IPS DF 4.7 (cell line): ENCODE measurements around the gene MEX3C.

ENCODE experiments used
- DNase-seq: peaks from one replicate; pipeline ENCODE4 v3.0.0-alpha.2; 2013; ENCODE audit warnings: low spot score; ENCODE audit errors: extremely low read depth

The MEX3C gene

DNA sequence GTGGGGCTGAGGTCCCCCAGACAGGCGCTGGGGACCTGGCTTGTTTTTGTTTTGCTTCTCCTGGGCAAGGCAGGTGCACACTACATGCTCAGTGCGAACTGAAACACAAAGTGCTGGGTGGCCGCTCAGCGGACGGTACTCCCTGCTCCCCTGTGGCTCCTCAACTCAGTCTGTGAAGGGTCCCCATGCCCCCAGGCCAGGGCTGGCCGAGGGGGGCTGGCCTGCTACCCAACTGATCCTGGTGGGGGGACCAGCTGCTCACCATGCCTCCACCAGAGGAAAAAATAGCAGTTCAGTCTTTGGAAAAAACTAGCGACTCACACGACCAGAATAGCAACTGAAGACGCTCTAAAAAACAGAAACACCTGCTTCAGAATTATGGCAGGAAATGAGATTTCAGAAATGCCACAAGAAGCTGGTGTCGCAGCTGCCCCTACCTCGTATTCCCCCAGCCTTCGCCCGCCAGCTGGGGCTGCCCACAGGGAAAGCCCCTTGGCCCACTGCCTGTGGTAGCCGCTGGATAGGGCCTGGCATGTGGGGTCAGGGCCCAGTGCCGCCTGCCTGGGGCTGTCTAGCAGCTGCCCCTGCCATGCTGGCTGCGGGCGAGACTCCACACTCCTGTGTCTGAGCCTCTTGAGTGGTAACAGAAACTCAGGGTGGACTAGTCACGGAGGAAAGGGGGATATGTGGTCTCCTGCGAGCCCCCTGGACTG is 43.7 kb downstream of the MEX3C start:
- DNase-seq, result no peak

- DNase-seq, result no peak
Observed at GRCh38 chr18:51151568-51152511, 45.6 kb downstream of the MEX3C start.

- no peak for DNase-seq
Observed at GRCh38 chr18:51151185-51151567, 46.3 kb downstream of the MEX3C start.

- DNase-seq, result no peak
Observed at GRCh38 chr18:51150113-51150700, 47.3 kb downstream of the MEX3C start.

GRCh38 chr18:51149670-51150069 is 47.8 kb downstream of the MEX3C start:
- DNase-seq, result no peak

GRCh38 chr18:51146909-51147308 is 50.6 kb downstream of the MEX3C start:
- no peak for DNase-seq

DNA sequence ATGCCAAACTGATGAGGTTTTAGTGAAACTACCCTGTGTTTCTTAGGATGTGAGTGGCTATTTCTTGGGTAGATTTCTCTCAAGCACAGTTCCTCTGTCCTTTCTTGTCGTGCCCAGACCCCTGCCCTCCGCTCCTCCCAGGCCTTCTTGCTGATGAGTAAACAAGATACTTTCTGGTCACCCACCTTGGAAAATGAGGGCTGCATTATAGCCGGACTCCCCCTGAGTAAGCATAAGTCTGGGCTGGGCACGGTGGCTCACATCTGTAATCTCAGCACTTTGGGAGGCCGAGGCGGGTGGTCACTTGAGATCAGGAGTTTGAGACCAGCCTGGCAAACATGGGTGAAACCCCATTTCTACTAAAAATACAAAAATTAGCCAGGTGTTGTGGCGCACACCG is 58.5 kb downstream of the MEX3C start:
- no peak for DNase-seq

GRCh38 chr18:51137891-51138290 is 59.6 kb downstream of the MEX3C start:
- DNase-seq, result no peak

DNA sequence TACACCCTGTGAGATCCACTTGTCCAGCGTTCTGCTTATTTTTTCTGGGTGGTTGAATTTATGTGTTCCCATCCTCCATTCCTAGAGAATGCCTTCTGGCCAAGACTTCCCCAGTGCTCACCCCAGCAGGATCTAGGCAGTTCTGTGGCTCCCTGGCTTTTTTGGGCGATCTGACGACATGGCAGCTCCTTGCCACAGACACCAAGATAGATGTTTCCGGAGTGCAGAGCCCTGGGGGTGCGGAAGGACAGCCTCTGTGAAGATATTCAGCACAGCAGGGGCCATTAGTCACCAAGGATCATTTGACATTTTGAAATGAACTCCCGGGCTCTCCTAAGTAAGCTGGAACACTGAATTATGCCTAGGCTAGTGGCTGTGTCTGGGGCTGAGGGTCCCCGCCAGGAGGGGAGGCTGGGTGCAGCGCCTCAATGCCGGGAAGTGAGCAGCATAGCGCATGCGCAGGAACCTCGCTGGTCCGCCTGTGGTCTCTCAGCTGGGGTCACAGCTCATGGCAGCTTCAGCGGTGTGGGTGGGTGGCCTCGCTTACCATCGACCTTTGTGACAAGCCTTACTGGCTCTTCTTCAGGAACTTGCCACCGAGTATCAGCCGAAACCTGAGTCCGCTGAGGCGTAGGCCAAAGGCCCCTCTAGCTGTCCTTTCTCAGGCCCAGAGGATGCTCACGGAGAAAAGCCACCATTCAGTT is 60.3 kb downstream of the MEX3C start:
- DNase-seq, result no peak

GRCh38 chr18:51135795-51136194 is 61.7 kb downstream of the MEX3C start:
- DNase-seq, result peak; percentile 11

DNA sequence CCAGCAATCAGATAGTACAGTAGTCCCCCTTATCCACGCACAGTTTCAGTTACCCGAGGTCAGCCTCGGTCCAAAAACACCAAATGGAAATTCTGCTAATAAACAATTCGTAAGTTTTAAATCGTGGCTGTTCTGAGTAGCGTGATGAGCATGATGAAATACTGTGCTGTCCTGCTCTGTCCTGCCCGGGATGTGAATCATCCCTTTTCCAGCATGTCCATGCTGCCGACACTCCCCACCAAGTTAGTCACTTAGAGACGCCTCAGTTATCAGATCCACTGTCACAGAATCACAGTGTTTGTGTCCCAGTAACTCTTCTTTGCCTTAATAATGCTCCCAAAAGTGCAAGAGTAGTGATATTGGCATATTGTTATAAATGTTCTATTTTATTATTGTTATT is 62.1 kb downstream of the MEX3C start:
- no peak for DNase-seq

DNA sequence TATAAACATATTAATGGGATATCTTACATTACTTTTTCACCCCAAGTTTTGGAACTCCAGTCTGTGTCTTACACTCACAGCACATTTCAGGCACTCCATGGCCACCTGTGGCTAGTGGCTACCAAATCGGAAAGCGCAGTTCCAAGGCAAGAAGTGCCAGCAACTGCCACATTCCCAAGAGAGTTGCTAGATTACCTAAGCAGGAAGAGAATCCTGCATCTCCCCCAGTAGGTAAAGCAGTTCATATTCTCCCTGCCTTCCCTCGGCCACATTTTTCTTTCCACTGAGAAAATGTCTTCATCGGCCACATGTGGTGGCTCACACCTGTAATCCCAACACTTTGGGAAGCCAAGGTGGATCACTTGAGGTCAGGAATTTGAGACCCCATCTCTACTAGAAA is 62.8 kb downstream of the MEX3C start:
- no peak for DNase-seq

DNA sequence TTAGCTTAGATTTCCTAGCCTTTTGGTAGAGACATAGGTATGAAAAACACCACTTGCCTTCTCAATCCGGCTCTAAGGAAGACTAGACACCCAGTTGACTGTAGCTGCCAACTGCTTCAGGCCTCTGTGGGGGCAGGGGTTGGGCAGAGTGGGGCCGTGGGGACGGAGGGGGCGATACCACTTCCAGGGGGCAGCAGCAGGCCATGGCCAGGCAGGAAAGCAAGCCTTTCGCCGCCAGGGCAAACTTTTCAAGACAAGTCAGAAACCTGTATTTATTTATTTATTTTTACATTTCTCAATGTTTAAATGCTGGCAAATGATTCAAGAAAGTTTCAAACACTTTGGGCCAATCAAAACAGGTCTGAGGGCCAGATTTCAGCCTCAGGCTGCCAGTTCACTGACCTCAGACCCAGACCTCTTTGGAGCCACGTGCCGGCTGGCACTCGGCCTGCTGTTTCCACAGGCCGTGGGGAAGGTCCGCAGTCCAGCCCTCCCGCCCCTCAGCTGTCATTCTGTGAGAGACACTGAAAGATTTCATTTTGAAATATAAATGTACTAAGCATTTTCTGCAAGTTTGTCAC is 63.8 kb downstream of the MEX3C start:
- no peak for DNase-seq

DNA sequence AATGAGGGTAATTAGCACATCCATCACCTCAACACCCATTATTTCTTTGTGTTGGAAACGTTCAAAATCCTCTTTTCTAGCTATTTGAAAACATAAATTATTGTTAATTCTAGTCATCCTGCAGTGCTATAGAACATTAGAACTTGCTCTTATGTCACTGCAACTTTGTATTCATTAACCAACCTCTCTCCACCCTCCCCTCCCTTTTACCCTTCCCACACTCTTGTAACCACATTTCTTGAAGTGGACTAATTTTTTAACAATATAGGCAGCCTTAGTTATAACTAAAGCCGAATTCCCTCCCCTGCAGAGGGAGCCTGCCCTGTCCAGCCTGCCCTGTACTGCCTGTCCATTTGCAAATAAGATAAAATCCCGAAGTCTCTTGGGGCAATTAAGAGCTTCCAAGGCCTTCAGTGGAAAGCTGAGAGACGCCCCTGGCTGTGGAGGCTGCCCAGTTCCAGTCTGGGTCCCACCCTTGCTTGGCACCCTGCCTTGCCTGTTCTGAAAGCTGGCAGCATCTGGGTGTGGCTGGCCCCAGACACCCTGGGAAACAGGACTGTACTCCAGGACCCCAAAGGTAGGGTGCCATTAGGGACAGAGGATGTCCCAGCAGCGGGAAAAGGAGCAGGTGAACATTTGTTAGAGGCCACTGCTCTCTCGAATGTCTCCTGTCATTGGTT is 65.1 kb downstream of the MEX3C start:
- DNase-seq, result no peak

GRCh38 chr18:51128533-51128932 is 68.9 kb downstream of the MEX3C start:
- no peak for DNase-seq

DNA sequence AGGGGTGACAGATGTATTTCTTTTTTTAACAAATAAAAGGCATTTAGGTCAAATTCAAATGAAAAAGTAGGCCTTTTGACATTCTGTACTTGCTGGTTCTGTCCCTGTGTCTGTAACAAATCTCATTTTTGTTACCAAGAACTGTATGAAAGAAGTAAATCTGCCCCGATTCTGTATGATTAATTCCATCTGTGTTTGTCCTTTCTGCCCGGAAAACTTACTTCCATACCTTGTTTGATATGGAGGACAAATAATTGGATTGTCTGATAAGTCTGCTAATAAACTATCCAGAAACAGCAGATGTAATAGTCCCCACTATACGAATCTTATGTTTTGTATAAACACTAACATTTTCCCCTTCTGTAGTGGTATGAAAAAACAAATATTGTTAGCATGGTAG is 69.8 kb downstream of the MEX3C start:
- DNase-seq, result no peak

DNA sequence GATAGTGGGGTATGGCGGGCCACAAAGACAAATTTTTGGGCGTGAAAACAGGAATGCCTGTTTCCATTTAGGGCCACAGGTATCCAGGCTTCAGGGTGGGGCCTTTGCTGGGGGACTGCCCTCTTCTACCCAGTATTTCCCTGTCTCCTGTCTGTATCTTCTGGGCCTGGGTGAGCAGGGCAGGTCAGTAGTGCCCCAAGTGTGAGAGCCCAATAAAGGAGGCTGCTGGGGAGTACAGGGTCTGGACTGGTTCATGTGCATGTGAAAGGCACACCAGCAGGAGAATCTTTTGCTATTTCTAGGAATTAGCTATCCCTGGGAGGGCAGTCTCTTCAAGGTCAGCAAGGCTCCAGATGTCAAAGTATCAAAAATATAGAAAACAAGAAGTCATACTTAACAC is 71.5 kb downstream of the MEX3C start:
- no peak for DNase-seq
